Mesendoderm (in vitro differentiated cells): Measurements from ENCODE around the gene SLC35F3.

Experiments
- DNase-seq: peaks from one replicate; pipeline ENCODE4 v3.0.0; 2013
- H2AK5ac ChIP-seq: 2 replicates; pipeline ENCODE4 v1.6.1; 2013; ENCODE audit warnings: low read length, inconsistent platforms
- H2BK120ac ChIP-seq: 2 replicates; pipeline ENCODE4 v1.6.1; 2013; ENCODE audit warnings: low read depth, mild to moderate bottlenecking, low read length, moderate library complexity, mixed read lengths
- H2BK15ac ChIP-seq: replicated peaks from 2 replicates; pipeline ENCODE4 v1.6.1; 2013; ENCODE audit warnings: low read depth, mild to moderate bottlenecking, moderate library complexity
- H2BK5ac ChIP-seq: 2 replicates; pipeline ENCODE4 v1.6.1; 2013; ENCODE audit warnings: low read length, inconsistent platforms
- H3K18ac ChIP-seq: 2 replicates; pipeline ENCODE4 v1.6.1; 2013; ENCODE audit warnings: mild to moderate bottlenecking, low read length, mixed read lengths
- H3K23ac ChIP-seq: one replicate; pipeline ENCODE4 v1.6.1; 2013; ENCODE audit warnings: low read length
- H3K27ac ChIP-seq: 2 replicates; pipeline ENCODE4 v1.5.1; 2013; ENCODE audit warnings: low read depth, mild to moderate bottlenecking, inconsistent platforms, low read length, moderate library complexity
- H3K27me3 ChIP-seq: 2 replicates; pipeline ENCODE4 v1.6.1; 2013; ENCODE audit warnings: low read length, control low read depth, mild to moderate bottlenecking, inconsistent platforms; ENCODE audit not compliant: insufficient read depth, poor library complexity
- H3K36me3 ChIP-seq: 2 replicates; pipeline ENCODE4 v1.6.1; 2013; ENCODE audit warnings: low read length, inconsistent platforms; ENCODE audit not compliant: control insufficient read depth, insufficient read depth
- H3K4ac ChIP-seq: one replicate; pipeline ENCODE4 v1.6.1; 2013; ENCODE audit warnings: low read depth, mild to moderate bottlenecking, low read length, moderate library complexity
- H3K4me1 ChIP-seq: 2 replicates; pipeline ENCODE4 v1.6.1; 2013; ENCODE audit warnings: low read depth, low read length, inconsistent platforms; ENCODE audit not compliant: control insufficient read depth
- H3K4me2 ChIP-seq: 2 replicates; pipeline ENCODE4 v1.6.1; 2013; ENCODE audit warnings: low read length
- H3K4me3 ChIP-seq: 2 replicates; pipeline ENCODE4 v1.5.1; 2013; ENCODE audit warnings: mild to moderate bottlenecking, low read length
- H3K56ac ChIP-seq: one replicate; pipeline ENCODE4 v1.6.1; 2013; ENCODE audit warnings: low read length
- H3K79me1 ChIP-seq: 2 replicates; pipeline ENCODE4 v1.6.1; 2013; ENCODE audit warnings: low read length, inconsistent platforms
- H3K79me2 ChIP-seq: 2 replicates; pipeline ENCODE4 v1.6.1; 2013; ENCODE audit warnings: mild to moderate bottlenecking, low read length; ENCODE audit not compliant: control insufficient read depth, insufficient read depth
- H3K9ac ChIP-seq: 2 replicates; pipeline ENCODE4 v1.6.1; 2013; ENCODE audit warnings: low read length, inconsistent platforms
- H4K5ac ChIP-seq: one replicate; pipeline ENCODE4 v1.6.1; 2013; ENCODE audit warnings: low read length
- H4K8ac ChIP-seq: one replicate; pipeline ENCODE4 v1.6.1; 2013; ENCODE audit warnings: low read depth, mild to moderate bottlenecking, control low read depth, low read length, moderate library complexity
- WGBS: extraction: QIAGEN DNeasy Blood & Tissue Kit; methylation state at CpG from one replicate; pipeline ENCODE4 v1.1.7; 2013; ENCODE audit warnings: low lambda C conversion rate, missing lambda C conversion rate; ENCODE audit not compliant: insufficient coverage; ENCODE audit errors: extremely low coverage; 5-methylcytosine and 5-hydroxymethylcytosine counted together

The SLC35F3 gene

GRCh38 chr1:234330843-234331215 lies 426.4 kb downstream of the SLC35F3 start:
- no peaks in the 10 kb centered on the region for H3K79me2 ChIP-seq
- H3K79me1 ChIP-seq: no peaks in the 10 kb centered on the region
- H3K23ac ChIP-seq: no peak overlapping the region
- DNase-seq: no peak
- no peaks in the 10 kb centered on the region for H3K36me3 ChIP-seq
- H3K27ac ChIP-seq: no peak overlapping the region
- H3K4me2 ChIP-seq: no peak overlapping the region
- H3K56ac ChIP-seq: no peak overlapping the region
- no peak overlapping the region for H2BK15ac ChIP-seq
- H2AK5ac ChIP-seq: no peak overlapping the region
- no peak overlapping the region for H3K4me3 ChIP-seq
- H3K27me3 ChIP-seq: no peaks in the 10 kb centered on the region
- H4K5ac ChIP-seq: no peak overlapping the region
- H3K4me1 ChIP-seq: no peaks in the 10 kb centered on the region
- H3K18ac ChIP-seq: no peak overlapping the region
- no peak overlapping the region for H3K9ac ChIP-seq
- WGBS: no CpG with 5 or more reads among the region's 4 CpGs
- no peak overlapping the region for H4K8ac ChIP-seq
- H2BK120ac ChIP-seq: no peak overlapping the region
- H2BK5ac ChIP-seq: no peak overlapping the region
- H3K4ac ChIP-seq: no peak overlapping the region

- H3K79me2 ChIP-seq: no peaks in the 10 kb centered on the region
- no peak overlapping the region for H3K4me2 ChIP-seq
- no peaks in the 10 kb centered on the region for H3K79me1 ChIP-seq
- no peaks in the 10 kb centered on the region for H3K4me1 ChIP-seq
- no peak overlapping the region for H4K5ac ChIP-seq
- WGBS: no CpG with 5 or more reads among the region's 2 CpGs
- no peak overlapping the region for H3K9ac ChIP-seq
- H3K23ac ChIP-seq: no peak overlapping the region
- no peak overlapping the region for H3K27ac ChIP-seq
- no peak overlapping the region for H3K56ac ChIP-seq
- H2AK5ac ChIP-seq: no peak overlapping the region
- no peak overlapping the region for H2BK120ac ChIP-seq
- no peak overlapping the region for H3K18ac ChIP-seq
- H3K4ac ChIP-seq: no peak overlapping the region
- no peaks in the 10 kb centered on the region for H3K27me3 ChIP-seq
- H4K8ac ChIP-seq: no peak overlapping the region
- no peak overlapping the region for H2BK5ac ChIP-seq
- no peak overlapping the region for H3K4me3 ChIP-seq
- DNase-seq: no peak
- H2BK15ac ChIP-seq: no peak overlapping the region
- H3K36me3 ChIP-seq: no peaks in the 10 kb centered on the region
Observed at GRCh38 chr1:234331507-234331906, 427.0 kb downstream of the SLC35F3 start.

GRCh38 chr1:234336359-234336758 lies 431.9 kb downstream of the SLC35F3 start:
- Histone ChIP-seq H2AK5ac (no peak overlapping the region), H2BK5ac (no peak overlapping the region), H3K27ac (no peak overlapping the region), H3K36me3 (no peaks in the 10 kb centered on the region), H2BK120ac (no peak overlapping the region), H3K4me1 (no peaks in the 10 kb centered on the region), H4K8ac (no peak overlapping the region), H3K4me3 (no peak overlapping the region), H3K23ac (no peak overlapping the region), H3K4ac (no peak overlapping the region), H3K9ac (no peak overlapping the region), H3K18ac (no peak overlapping the region), H2BK15ac (no peak overlapping the region), H3K27me3 (no peaks in the 10 kb centered on the region), H4K5ac (no peak overlapping the region), H3K79me1 (no peaks in the 10 kb centered on the region), H3K79me2 (no peaks in the 10 kb centered on the region), H3K4me2 (no peak overlapping the region), H3K56ac (no peak overlapping the region)
- no CpG with 5 or more reads among the region's 2 CpGs for WGBS
- DNase-seq: no peak

GRCh38 chr1:234337233-234337632 lies 432.8 kb downstream of the SLC35F3 start:
- no peaks in the 10 kb centered on the region for H3K27me3 ChIP-seq
- H4K5ac ChIP-seq: no peak overlapping the region
- H3K36me3 ChIP-seq: no peaks in the 10 kb centered on the region
- H3K23ac ChIP-seq: no peak overlapping the region
- H3K4me1 ChIP-seq: no peaks in the 10 kb centered on the region
- no peak for DNase-seq
- no peak overlapping the region for H2AK5ac ChIP-seq
- WGBS: no CpG with 5 or more reads among the region's 1 CpG
- H3K18ac ChIP-seq: no peak overlapping the region
- H4K8ac ChIP-seq: no peak overlapping the region
- H3K79me2 ChIP-seq: no peaks in the 10 kb centered on the region
- no peak overlapping the region for H3K56ac ChIP-seq
- no peaks in the 10 kb centered on the region for H3K79me1 ChIP-seq
- no peak overlapping the region for H3K4me3 ChIP-seq
- H3K4me2 ChIP-seq: no peak overlapping the region
- no peak overlapping the region for H3K4ac ChIP-seq
- no peak overlapping the region for H2BK120ac ChIP-seq
- H2BK15ac ChIP-seq: no peak overlapping the region
- no peak overlapping the region for H3K9ac ChIP-seq
- H2BK5ac ChIP-seq: no peak overlapping the region
- H3K27ac ChIP-seq: no peak overlapping the region

- Histone ChIP-seq H2AK5ac (no peak overlapping the region), H3K36me3 (no peaks in the 10 kb centered on the region), H3K4me2 (no peak overlapping the region), H3K9ac (no peak overlapping the region), H3K79me2 (no peaks in the 10 kb centered on the region), H3K4me3 (no peak overlapping the region), H3K27ac (no peak overlapping the region), H2BK5ac (no peak overlapping the region), H3K4ac (no peak overlapping the region), H2BK15ac (no peak overlapping the region), H3K79me1 (no peaks in the 10 kb centered on the region), H4K8ac (no peak overlapping the region), H3K27me3 (no peaks in the 10 kb centered on the region), H3K4me1 (no peaks in the 10 kb centered on the region), H2BK120ac (no peak overlapping the region), H3K23ac (no peak overlapping the region), H3K18ac (no peak overlapping the region), H3K56ac (no peak overlapping the region), H4K5ac (no peak overlapping the region)
- WGBS: no CpG with 5 or more reads among the region's 2 CpGs
- DNase-seq: no peak
Observed at GRCh38 chr1:234340528-234340927, 436.1 kb downstream of the SLC35F3 start.

- Histone ChIP-seq H3K4ac (no peak overlapping the region), H3K79me2 (no peaks in the 10 kb centered on the region), H3K56ac (no peak overlapping the region), H3K27me3 (no peaks in the 10 kb centered on the region), H3K4me1 (no peaks in the 10 kb centered on the region), H2BK5ac (no peak overlapping the region), H3K4me2 (no peak overlapping the region), H3K23ac (no peak overlapping the region), H3K4me3 (no peak overlapping the region), H3K79me1 (no peaks in the 10 kb centered on the region), H2BK120ac (no peak overlapping the region), H4K5ac (no peak overlapping the region), H3K18ac (no peak overlapping the region), H3K27ac (no peak overlapping the region), H2BK15ac (no peak overlapping the region), H3K36me3 (no peaks in the 10 kb centered on the region), H4K8ac (no peak overlapping the region), H2AK5ac (no peak overlapping the region), H3K9ac (no peak overlapping the region)
- WGBS: no CpG with 5 or more reads among the region's 5 CpGs
- DNase-seq: no peak
Observed at GRCh38 chr1:234342774-234343173, 438.3 kb downstream of the SLC35F3 start.
